Measurements from ENCODE around the gene GIPC3.

Gene GIPC3

GRCh38 chr19:3641515-3642269 is 56.4 kb downstream of the GIPC3 start:
- DNase-seq = no peak

DNA sequence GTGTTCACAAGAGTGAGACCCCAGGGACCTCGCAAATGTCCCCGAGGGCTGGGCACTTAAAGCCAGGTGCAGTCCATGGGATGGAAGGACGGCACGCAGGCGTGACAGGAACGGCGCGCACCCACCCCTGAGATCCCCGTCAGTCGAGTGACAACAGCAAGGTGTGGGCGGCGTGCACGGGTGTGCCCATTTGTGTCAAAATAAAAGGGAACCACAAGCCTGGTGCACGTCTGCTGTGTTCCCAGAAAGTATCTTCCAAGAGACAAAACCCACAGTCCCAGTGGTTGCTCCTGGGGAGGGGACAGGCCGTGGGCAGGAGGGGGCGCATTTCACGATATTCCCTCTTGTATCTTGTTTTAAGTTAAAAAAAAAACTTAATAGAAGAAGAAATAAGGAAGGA is 57.0 kb downstream of the GIPC3 start:
- DNase-seq = no peak
